ENCODE measurements around the gene USF2. TPM values are rescaled to one million over a fixed set of nuclear protein-coding genes. Genes with fewer than 3 reads are reported as not detected.

USF2 gene
- total RNA-seq, 4 donors from 2014 or later, result 98.9 to 133 (median 126) TPM

DNA sequence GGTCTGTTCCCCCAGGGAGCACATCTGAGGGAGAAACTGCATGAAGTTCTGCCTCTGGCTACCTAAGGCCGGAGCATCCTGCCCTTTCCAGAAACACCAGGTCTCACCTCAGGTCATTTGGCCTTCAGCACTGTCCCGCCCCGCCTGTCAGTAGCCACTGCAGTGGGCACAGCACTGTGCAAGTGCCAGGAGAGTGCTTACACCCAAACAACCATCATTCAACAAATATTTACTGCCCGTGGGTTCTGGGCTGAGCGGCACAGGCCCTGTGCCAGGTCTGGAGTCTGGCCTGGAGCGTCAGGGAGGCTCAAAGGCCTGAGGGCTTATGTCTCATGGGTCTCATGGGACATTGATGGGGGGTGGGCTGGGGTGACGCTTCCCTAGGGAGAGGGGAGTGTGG is 2.8 kb downstream of the USF2 start:
- Histone ChIP-seq H3K9me3 (no peaks in the 10 kb centered on the region), H3K4me3 (replicated peaks in 1 of 3) (no peak overlapping the region), H3K36me3 (peaks cover 25 to 39% of the 10 kb centered on the region in 2 donors), H3K27me3 (no peaks in the 10 kb centered on the region), H3K27ac (no peak overlapping the region), H3K4me1 (peaks cover 12 to 15% of the 10 kb centered on the region in 2 donors)
- DNase-seq, result no peak
- no peak for TF ChIP-seq POLR2A (IDR thresholded peaks at IDR 0.05)
- TF ChIP-seq, protein P1, sequence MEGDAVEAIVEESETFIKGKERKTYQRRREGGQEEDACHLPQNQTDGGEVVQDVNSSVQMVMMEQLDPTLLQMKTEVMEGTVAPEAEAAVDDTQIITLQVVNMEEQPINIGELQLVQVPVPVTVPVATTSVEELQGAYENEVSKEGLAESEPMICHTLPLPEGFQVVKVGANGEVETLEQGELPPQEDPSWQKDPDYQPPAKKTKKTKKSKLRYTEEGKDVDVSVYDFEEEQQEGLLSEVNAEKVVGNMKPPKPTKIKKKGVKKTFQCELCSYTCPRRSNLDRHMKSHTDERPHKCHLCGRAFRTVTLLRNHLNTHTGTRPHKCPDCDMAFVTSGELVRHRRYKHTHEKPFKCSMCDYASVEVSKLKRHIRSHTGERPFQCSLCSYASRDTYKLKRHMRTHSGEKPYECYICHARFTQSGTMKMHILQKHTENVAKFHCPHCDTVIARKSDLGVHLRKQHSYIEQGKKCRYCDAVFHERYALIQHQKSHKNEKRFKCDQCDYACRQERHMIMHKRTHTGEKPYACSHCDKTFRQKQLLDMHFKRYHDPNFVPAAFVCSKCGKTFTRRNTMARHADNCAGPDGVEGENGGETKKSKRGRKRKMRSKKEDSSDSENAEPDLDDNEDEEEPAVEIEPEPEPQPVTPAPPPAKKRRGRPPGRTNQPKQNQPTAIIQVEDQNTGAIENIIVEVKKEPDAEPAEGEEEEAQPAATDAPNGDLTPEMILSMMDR (IDR thresholded peaks at IDR 0.05), result no peak
- 95 to 96% methylated on average over 7 of the region's 7 CpGs for WGBS, 2 donors
- intact Hi-C loops (cut with DNase I), result loop anchor here (10.0 kb wide), 1 partner anchor 333 kb away; no protein-coding TSS in a partner anchor

DNA sequence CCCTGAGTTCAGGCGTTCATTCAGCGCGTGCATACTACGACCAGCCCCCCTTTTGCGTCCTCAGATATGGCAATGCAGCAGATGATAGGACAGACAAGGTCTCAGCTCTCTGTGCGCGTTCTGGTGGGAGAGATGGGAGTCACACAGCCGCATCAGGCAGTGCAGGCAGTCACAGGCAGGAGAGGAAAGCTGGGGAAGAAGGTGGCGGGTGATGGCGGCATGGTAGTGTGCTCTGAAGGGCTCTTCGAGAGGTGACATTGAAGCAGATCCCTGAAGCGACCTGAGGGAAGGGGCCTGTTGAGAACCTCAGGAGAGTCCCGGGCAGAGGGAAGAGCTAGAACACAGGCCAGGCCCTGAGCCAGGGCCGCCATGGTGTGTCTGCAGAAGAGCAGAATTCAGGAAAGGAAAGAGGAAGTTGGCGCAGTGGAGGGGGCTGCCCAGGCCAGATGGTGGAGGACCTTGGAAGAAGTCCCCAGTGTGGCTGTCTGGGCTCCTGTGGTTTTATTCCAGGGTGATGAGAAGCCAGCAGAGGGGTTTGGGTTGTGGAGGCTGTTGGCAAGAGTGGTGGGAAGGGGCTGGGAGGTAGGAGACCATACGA is 3.5 kb downstream of the USF2 start:
- Histone ChIP-seq H3K9me3 (no peaks in the 10 kb centered on the region), H3K36me3 (peaks cover 32 to 46% of the 10 kb centered on the region in 2 donors), H3K4me1 (peaks cover 9% of the 10 kb centered on the region in 2 donors), H3K4me3 (replicated peaks in 1 of 3) (no peak overlapping the region), H3K27me3 (no peaks in the 10 kb centered on the region), H3K27ac (no peak overlapping the region)
- DNase-seq, result no peak
- 89 to 90% methylated on average over 13 to 16 of the region's 16 CpGs for WGBS, 2 donors
- intact Hi-C loops (cut with DNase I), result loop anchor here (10.0 kb wide), 1 partner anchor 333 kb away; no protein-coding TSS in a partner anchor
- TF ChIP-seq, protein P1 (IDR thresholded peaks at IDR 0.05), result no peak
- TF ChIP-seq POLR2A (IDR thresholded peaks at IDR 0.05), result no peak

DNA sequence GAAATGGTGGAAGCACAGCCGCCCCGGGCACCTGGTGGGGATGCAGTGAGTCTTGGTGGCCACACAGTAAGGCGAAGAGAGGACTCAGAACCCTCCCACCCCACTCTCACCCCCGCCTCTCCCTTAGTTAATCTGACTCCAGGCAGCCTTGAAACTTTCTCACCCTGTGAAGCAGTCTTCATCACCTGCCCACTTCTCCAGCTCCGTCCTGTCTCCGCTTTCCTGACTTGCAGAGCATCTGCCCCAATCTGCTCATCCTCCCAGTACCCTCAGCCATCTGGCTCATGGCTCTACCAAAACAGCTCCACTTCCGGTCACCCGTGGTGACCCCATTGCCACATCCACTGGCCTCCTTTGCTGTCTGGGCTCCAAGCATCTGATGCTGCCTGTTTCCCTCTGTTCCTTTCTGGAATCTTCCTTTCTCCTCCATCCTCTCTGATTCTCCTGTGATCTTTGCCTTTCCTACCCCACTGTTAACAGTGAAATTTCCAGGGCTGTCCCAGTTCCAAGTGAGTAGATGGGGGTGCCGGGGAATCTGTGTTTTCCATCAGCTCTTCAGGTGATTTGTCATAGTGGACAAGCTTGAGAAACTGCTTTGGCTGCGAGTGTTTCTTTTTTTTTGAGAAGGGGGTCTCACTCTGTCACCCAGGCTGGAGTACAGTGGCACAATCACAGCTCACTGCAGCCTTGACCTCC is 4.3 kb downstream of the USF2 start:
- H3K4me3 ChIP-seq (replicated peaks in 1 of 3), result no peak overlapping the region
- no peaks in the 10 kb centered on the region for H3K9me3 ChIP-seq
- H3K27ac ChIP-seq, result no peak overlapping the region
- no peak for DNase-seq
- WGBS, 2 donors, result 83 to 92% methylated on average over 10 of the region's 10 CpGs
- TF ChIP-seq POLR2A (IDR thresholded peaks at IDR 0.05), result no peak
- TF ChIP-seq, protein P1 (IDR thresholded peaks at IDR 0.05), result no peak
- H3K27me3 ChIP-seq, result no peaks in the 10 kb centered on the region
- peaks cover 36 to 51% of the 10 kb centered on the region in 2 donors for H3K36me3 ChIP-seq
- intact Hi-C loops (cut with DNase I), result loop anchor here (10.0 kb wide), 1 partner anchor 332 kb away; no protein-coding TSS in a partner anchor
- H3K4me1 ChIP-seq, result peaks cover 8 to 9% of the 10 kb centered on the region in 2 donors

DNA sequence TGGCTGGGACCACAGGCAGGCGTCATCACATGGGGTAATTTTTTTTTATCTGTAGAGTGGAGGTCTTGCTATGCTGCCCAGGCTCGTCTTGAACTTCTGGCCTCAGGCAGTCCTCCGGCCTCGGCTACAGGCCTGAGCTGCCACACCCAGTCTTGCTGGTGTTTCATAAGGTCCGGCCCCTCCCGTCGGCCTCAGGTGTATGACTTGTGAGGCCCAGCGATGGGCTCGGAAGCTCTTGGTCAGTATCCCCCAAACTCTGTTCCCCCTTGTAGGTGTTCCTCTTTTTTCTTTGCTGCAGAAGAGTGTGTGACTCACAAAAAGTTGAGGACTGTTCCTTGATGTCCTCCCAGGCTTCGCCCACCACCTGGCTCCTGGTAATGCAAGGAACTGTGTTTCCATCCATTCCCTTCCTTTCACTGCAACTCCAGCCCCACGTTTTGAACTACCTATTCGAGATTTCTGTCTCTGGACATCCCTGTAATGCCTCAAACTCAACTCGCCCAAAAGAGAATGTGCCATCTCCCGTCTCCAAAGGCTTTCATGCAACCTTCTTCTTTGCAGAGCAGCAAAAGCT is 5.0 kb downstream of the USF2 start:
- 86 to 87% methylated on average over 14 of the region's 14 CpGs for WGBS, 2 donors
- H3K4me1 ChIP-seq, result peaks cover 8 to 9% of the 10 kb centered on the region in 2 donors
- DNase-seq, result no peak
- H3K36me3 ChIP-seq, result peaks cover 43 to 53% of the 10 kb centered on the region in 2 donors
- no peak overlapping the region for H3K4me3 ChIP-seq (replicated peaks in 1 of 3)
- no peak for TF ChIP-seq POLR2A (IDR thresholded peaks at IDR 0.05)
- TF ChIP-seq, protein P1 (IDR thresholded peaks at IDR 0.05), result no peak
- intact Hi-C loops (cut with DNase I), result loop anchor here (10.0 kb wide), 1 partner anchor 331 kb away; no protein-coding TSS in a partner anchor
- no peaks in the 10 kb centered on the region for H3K27me3 ChIP-seq
- H3K27ac ChIP-seq, result no peak overlapping the region
- no peaks in the 10 kb centered on the region for H3K9me3 ChIP-seq

Data from thyroid gland (tissue), 4 donors.